Measurements from ENCODE around the gene DOHH. TPM values are rescaled to one million over a fixed set of nuclear protein-coding genes. Genes with fewer than 3 reads are reported as not detected.

Gene DOHH
- total and polyA plus RNA-seq, 9 of the 15 experiments (the other 6 are each of a cell fraction or from before 2014, with no cell fraction given) = 0.14 to 47.2 (median 5.1) TPM

DNA sequence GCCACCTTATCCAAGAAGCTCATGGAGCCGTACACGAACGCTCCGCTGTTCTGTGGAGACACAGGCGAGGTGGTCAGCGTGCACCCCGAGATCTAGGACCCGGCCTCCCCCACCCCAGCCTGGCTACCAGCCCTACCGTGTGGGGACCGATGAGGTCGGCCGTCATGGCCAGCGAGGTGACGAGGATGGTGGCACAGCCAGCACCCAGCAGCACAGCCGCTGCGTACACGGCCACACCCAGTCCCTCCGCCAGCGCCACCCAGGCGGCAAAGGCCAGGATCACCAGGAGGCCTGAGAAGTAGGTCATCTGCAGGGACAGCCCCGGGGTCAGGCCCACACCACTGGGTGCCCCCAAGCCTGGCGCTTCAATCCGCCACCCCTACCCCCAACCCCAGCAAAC, 45.6 kb upstream of the DOHH start:
- H3K4me2 ChIP-seq (ENCODE audit: insufficient read depth, low read length) = no peak overlapping the region
- H3K4me3 ChIP-seq = no peak overlapping the region
- H3K9me1 ChIP-seq (ENCODE audit: control insufficient read depth, insufficient read depth, low read length) = no peaks in the 10 kb centered on the region
- no peaks in the 10 kb centered on the region for H3K79me2 ChIP-seq (ENCODE audit: control insufficient read depth, insufficient read depth, low read length)
- FAIRE-seq (no peak), DNase-seq (ENCODE audit: extremely low read depth in 1 of 4, low spot score in 3 of 4) (no peak), ATAC-seq (no peak)
- peaks cover 5% of the 10 kb centered on the region; the same call in 1 of the 2 replicates for H4K20me1 ChIP-seq (replicated peaks; ENCODE audit: control insufficient read depth, insufficient read depth, low read length)
- 92% methylated on average over 20 of the region's 23 CpGs for WGBS (ENCODE audit: insufficient coverage, low coverage, missing lambda C conversion rate)
- BruUV-seq (replicated peaks) = no TSS peak
- H3K9me3 ChIP-seq (replicated peaks; ENCODE audit: control insufficient read depth, insufficient read depth, low read depth, low read length) = no peaks in the 10 kb centered on the region
- TF ChIP-seq NR1H2 (CRISPR knock-in tag; IDR thresholded peaks at IDR 0.05) (no peak), POLR2G (IDR thresholded peaks at IDR 0.05; ENCODE audit: low read depth, low read length) (peak; percentile 53; the same call in 1 of the 2 replicates)
- peaks cover 0 to 54% of the 10 kb centered on the region in 2 experiments; a peak in 3 of 5 replicates for H3K4me1 ChIP-seq (replicated peaks in 1 of 2; ENCODE audit: control insufficient read depth in 2 of 2, insufficient read depth in 2 of 2, low read length in 2 of 2)
- in situ Hi-C loops (cut with MboI) = no loop called here
- no peaks in the 10 kb centered on the region for H3K27me3 ChIP-seq (ENCODE audit: control insufficient read depth in 2 of 2, insufficient read depth in 2 of 2, low read length in 2 of 2)
- intact Hi-C loops (cut with micrococcal nuclease) = loop anchor here (10.0 kb wide), 1 partner anchor 59 kb away; the partner anchor contains the start of gene TBXA2R
- H3K27ac ChIP-seq (ENCODE audit: extremely low read depth, low read depth, low read length) = no peak overlapping the region
- peaks cover 72% of the 10 kb centered on the region; the same call in 2 of the 3 replicates for H3K36me3 ChIP-seq (ENCODE audit: control insufficient read depth, insufficient read depth, low read length)
- H3K9ac ChIP-seq (ENCODE audit: insufficient read depth in 1 of 2, low read depth in 2 of 2, low read length in 2 of 2) = no peak overlapping the region
- no peak overlapping the region for H2AFZ ChIP-seq (ENCODE audit: low read depth, low read length)
- CTCF ChIA-PET (ENCODE audit: low intra/inter-chr PET ratio) = interaction anchor here (1.0 to 2.1 kb wide), 3 partner anchors 73 to 307 kb away, joined by 3 to 19 read pairs (median 3); no protein-coding TSS in a partner anchor
- POLR2A ChIA-PET = interaction anchor here (0.7 to 1.0 kb wide), 2 partner anchors 12 to 152 kb away, joined by 3 read pairs; no protein-coding TSS in a partner anchor

DNA sequence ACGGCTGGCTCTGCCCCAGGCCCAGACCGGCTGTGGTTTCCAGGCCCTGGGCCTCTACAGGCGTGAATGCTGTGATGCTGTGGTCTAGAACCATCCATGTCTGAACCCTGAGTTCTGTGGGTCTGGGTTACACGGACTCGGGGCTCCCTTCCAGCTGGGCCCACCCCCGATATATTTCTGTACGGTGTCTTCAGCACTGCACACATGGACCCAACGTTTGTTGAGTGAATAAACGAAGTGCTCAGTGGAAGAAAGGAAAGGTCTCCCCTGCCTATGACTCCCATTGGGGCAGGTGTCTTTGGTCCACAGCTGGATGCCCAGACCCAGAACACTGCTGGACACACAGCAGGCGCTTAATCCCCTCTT, 45.2 kb upstream of the DOHH start:
- no peak overlapping the region for H3K9ac ChIP-seq (ENCODE audit: insufficient read depth in 1 of 2, low read depth in 2 of 2, low read length in 2 of 2)
- no peak for ATAC-seq
- no peaks in the 10 kb centered on the region for H3K9me3 ChIP-seq (replicated peaks; ENCODE audit: control insufficient read depth, insufficient read depth, low read depth, low read length)
- intact Hi-C loops (cut with micrococcal nuclease) = loop anchor here (1.0 to 10.0 kb wide), 2 partner anchors 32 to 59 kb away; partner anchors contain the start of gene TBXA2R
- POLR2A ChIA-PET = interaction anchor here (0.7 to 1.3 kb wide), 3 partner anchors 11 to 153 kb away, joined by 3 to 5 read pairs (median 3); partner anchors contain the start of gene MFSD12
- in situ Hi-C loops (cut with MboI) = no loop called here
- 82% methylated on average over 9 of the region's 10 CpGs for WGBS (ENCODE audit: insufficient coverage, low coverage, missing lambda C conversion rate)
- no TSS peak for BruUV-seq (replicated peaks)
- no peak overlapping the region for H3K27ac ChIP-seq (ENCODE audit: extremely low read depth, low read depth, low read length)
- DNase-seq (ENCODE audit: extremely low read depth in 1 of 4, low spot score in 3 of 4) = no peak
- TF ChIP-seq, protein P1, sequence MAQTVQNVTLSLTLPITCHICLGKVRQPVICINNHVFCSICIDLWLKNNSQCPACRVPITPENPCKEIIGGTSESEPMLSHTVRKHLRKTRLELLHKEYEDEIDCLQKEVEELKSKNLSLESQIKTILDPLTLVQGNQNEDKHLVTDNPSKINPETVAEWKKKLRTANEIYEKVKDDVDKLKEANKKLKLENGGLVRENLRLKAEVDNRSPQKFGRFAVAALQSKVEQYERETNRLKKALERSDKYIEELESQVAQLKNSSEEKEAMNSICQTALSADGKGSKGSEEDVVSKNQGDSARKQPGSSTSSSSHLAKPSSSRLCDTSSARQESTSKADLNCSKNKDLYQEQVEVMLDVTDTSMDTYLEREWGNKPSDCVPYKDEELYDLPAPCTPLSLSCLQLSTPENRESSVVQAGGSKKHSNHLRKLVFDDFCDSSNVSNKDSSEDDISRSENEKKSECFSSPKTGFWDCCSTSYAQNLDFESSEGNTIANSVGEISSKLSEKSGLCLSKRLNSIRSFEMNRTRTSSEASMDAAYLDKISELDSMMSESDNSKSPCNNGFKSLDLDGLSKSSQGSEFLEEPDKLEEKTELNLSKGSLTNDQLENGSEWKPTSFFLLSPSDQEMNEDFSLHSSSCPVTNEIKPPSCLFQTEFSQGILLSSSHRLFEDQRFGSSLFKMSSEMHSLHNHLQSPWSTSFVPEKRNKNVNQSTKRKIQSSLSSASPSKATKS (CRISPR knock-in tag; IDR thresholded peaks at IDR 0.05) = no peak
- TF ChIP-seq HSF4 (CRISPR knock-in tag; IDR thresholded peaks at IDR 0.05; ENCODE audit: borderline replicate concordance) (no peak), NCOA4 (IDR thresholded peaks at IDR 0.05; ENCODE audit: partially characterized antibody) (no peak), NRF1 (conservative IDR thresholded peaks at IDR 0.05 in 1 of 2, IDR thresholded peaks at IDR 0.05 in 1 of 2) (no peak), NONO (IDR thresholded peaks at IDR 0.05; ENCODE audit: low read depth in 2 of 2, low read length in 1 of 2) (no peak), ZEB2 (IDR thresholded peaks at IDR 0.05) (no peak), FUS (optimal IDR thresholded peaks at IDR 0.05; ENCODE audit: low read depth, low read length) (no peak), MCM3 (IDR thresholded peaks at IDR 0.05) (no peak)
- no peaks in the 10 kb centered on the region for H3K79me2 ChIP-seq (ENCODE audit: control insufficient read depth, insufficient read depth, low read length)
- H3K4me2 ChIP-seq (ENCODE audit: insufficient read depth, low read length) = no peak overlapping the region
- H2AFZ ChIP-seq (ENCODE audit: low read depth, low read length) = no peak overlapping the region
- CTCF ChIA-PET (ENCODE audit: low intra/inter-chr PET ratio) = interaction anchor here (1.0 to 2.1 kb wide), 3 partner anchors 73 to 307 kb away, joined by 3 to 19 read pairs (median 3); no protein-coding TSS in a partner anchor
- peaks cover 68% of the 10 kb centered on the region; the same call in 2 of the 3 replicates for H3K36me3 ChIP-seq (ENCODE audit: control insufficient read depth, insufficient read depth, low read length)
- no peak for FAIRE-seq
- H3K9me1 ChIP-seq (ENCODE audit: control insufficient read depth, insufficient read depth, low read length) = no peaks in the 10 kb centered on the region
- peaks cover 0 to 49% of the 10 kb centered on the region in 2 experiments; a peak in 3 of 5 replicates for H3K4me1 ChIP-seq (replicated peaks in 1 of 2; ENCODE audit: control insufficient read depth in 2 of 2, insufficient read depth in 2 of 2, low read length in 2 of 2)
- no peaks in the 10 kb centered on the region for H3K27me3 ChIP-seq (ENCODE audit: control insufficient read depth in 2 of 2, insufficient read depth in 2 of 2, low read length in 2 of 2)
- no peak overlapping the region for H3K4me3 ChIP-seq
- peaks cover 5% of the 10 kb centered on the region; the same call in 1 of the 2 replicates for H4K20me1 ChIP-seq (replicated peaks; ENCODE audit: control insufficient read depth, insufficient read depth, low read length)
